Prostate gland (tissue), 2 donors: Measurements from ENCODE around the gene XAGE3.
"Not testable (repeated sequence)": the region's sequence is repeated elsewhere in the genome, so short reads cannot be mapped to it uniquely, and the experiment has no call there.

Experiments
- CTCF ChIP-seq, 4 experiments: fragments of 200-600 bp in 2 of 4; fragments of 450-650 bp in 2 of 4; sonication (generic) in 2 of 4; IDR thresholded peaks; 1 replicate in 3 of 4; 2 replicates in 1 of 4; pipeline ENCODE4 v1.5.1; 2016 to 2019; ENCODE audit warnings: antibody characterized with exemption in 4 of 4, mild to moderate bottlenecking in 2 of 4, moderate library complexity in 2 of 4
- POLR2A ChIP-seq: fragments of 450-650 bp; IDR thresholded peaks from one replicate; pipeline ENCODE4 v1.6.1; 2016; ENCODE audit warnings: antibody characterized with exemption, mild to moderate bottlenecking
- POLR2AphosphoS5 ChIP-seq: sonication (generic); formaldehyde crosslinking; IDR thresholded peaks from one replicate; pipeline ENCODE4 v1.6.1; 2017; ENCODE audit warnings: antibody characterized with exemption

- TF ChIP-seq CTCF (IDR thresholded peaks at IDR 0.05); POLR2A; POLR2AphosphoS5: not testable (repeated sequence)
Measured at GRCh38 chrX:52856991-52857525, 10.8 kb downstream of the XAGE3 start.
